Neural cell (in vitro differentiated cells): ENCODE measurements around the gene TCOF1. TPM values are rescaled to one million over a fixed set of nuclear protein-coding genes. Genes with fewer than 3 reads are reported as not detected.

ENCODE experiments used
- H2AFZ ChIP-seq: fragments of 200-600, 300-800 bp; sonication (generic), shearing (Covaris generic); 2 replicates; pipeline ENCODE4 v1.6.0; 2014; ENCODE audit warnings: low read depth, mild to moderate bottlenecking, antibody characterized with exemption, low read length, moderate library complexity
- H3F3A ChIP-seq: fragments of 200-600 bp; shearing (Covaris generic); 2 replicates; pipeline ENCODE4 v1.6.1; 2016; ENCODE audit warnings: mild to moderate bottlenecking, moderate library complexity, mixed read lengths, antibody characterized with exemption, low read length; ENCODE audit not compliant: insufficient read depth, poor library complexity, severe bottlenecking
- H3K27ac ChIP-seq: fragments of 200-600, 300-800 bp; sonication (generic), shearing (Covaris generic); 2 replicates; pipeline ENCODE4 v1.5.1; 2014; ENCODE audit warnings: mild to moderate bottlenecking, low read length, moderate library complexity
- H3K27me3 ChIP-seq: fragments of 300-800, 200-600 bp; sonication (generic), shearing (Covaris generic); 2 replicates; pipeline ENCODE4 v1.6.0; 2014; ENCODE audit warnings: mild to moderate bottlenecking, low read depth, low read length, moderate library complexity; ENCODE audit not compliant: insufficient read depth
- H3K36me3 ChIP-seq: fragments of 300-800, 200-600 bp; sonication (generic), shearing (Covaris generic); 2 replicates; pipeline ENCODE4 v1.5.1; 2014; ENCODE audit warnings: mild to moderate bottlenecking, antibody characterized with exemption, low read length, moderate library complexity; ENCODE audit not compliant: insufficient read depth
- H3K4me2 ChIP-seq: fragments of 300-800, 200-600 bp; sonication (generic), shearing (Covaris generic); 2 replicates; pipeline ENCODE4 v1.6.0; 2014; ENCODE audit warnings: mild to moderate bottlenecking, low read length
- H3K4me3 ChIP-seq: fragments of 300-800, 200-600 bp; sonication (generic), shearing (Covaris generic); 2 replicates; pipeline ENCODE4 v1.5.1; 2014; ENCODE audit warnings: mild to moderate bottlenecking, low read length, moderate library complexity
- H3K79me2 ChIP-seq: fragments of 200-600 bp; shearing (Covaris generic); replicated peaks from 2 replicates; pipeline ENCODE4 v1.6.0; 2014; ENCODE audit warnings: mild to moderate bottlenecking, low read length, moderate library complexity; ENCODE audit not compliant: insufficient read depth
- H3K9ac ChIP-seq: fragments of 300-800, 200-600 bp; sonication (generic), shearing (Covaris generic); 2 replicates; pipeline ENCODE4 v1.6.1; 2016; ENCODE audit warnings: mild to moderate bottlenecking, low read length, mixed read lengths
- H3K9me2 ChIP-seq: fragments of 200-600 bp; shearing (Covaris generic); 2 replicates; pipeline ENCODE4 v1.6.1; 2016; ENCODE audit warnings: mild to moderate bottlenecking, low read length, mixed read lengths; ENCODE audit not compliant: insufficient read depth
- H3K9me3 ChIP-seq: fragments of 200-600, 300-800 bp; sonication (generic), shearing (Covaris generic); 2 replicates; pipeline ENCODE4 v1.6.1; 2016; ENCODE audit warnings: mild to moderate bottlenecking, mixed run types, low read length, moderate library complexity, mixed read lengths
- H4K20me1 ChIP-seq: fragments of 200-600 bp; shearing (Covaris generic); 2 replicates; pipeline ENCODE4 v1.6.1; 2016; ENCODE audit warnings: mild to moderate bottlenecking, mixed run types; ENCODE audit not compliant: insufficient read depth
- EP300 ChIP-seq: fragments of 450-650 bp; conservative IDR thresholded peaks from 2 replicates; pipeline ENCODE4 v1.6.1; 2014; ENCODE audit warnings: antibody characterized with exemption, mild to moderate bottlenecking, moderate library complexity; ENCODE audit not compliant: poor library complexity, severe bottlenecking
- EZH2 ChIP-seq: fragments of 200-600, 300-800 bp; shearing (Covaris generic), sonication (generic); IDR thresholded peaks from 2 replicates; pipeline ENCODE4 v1.6.1; 2014; ENCODE audit warnings: antibody characterized with exemption, low read length, borderline replicate concordance, mild to moderate bottlenecking; ENCODE audit not compliant: insufficient read depth, poor library complexity, severe bottlenecking
- MXI1 ChIP-seq: fragments of 450-650 bp; conservative IDR thresholded peaks from 2 replicates; pipeline ENCODE4 v1.6.1; 2014; ENCODE audit warnings: antibody characterized with exemption, mild to moderate bottlenecking; ENCODE audit not compliant: poor library complexity, severe bottlenecking
- POLR2AphosphoS5 ChIP-seq: IDR thresholded peaks from 2 replicates; pipeline ENCODE4 v1.6.1; 2012
- RAD21 ChIP-seq: fragments of 450-650 bp; conservative IDR thresholded peaks from 2 replicates; pipeline ENCODE4 v1.6.1; 2014; ENCODE audit warnings: antibody characterized with exemption, mild to moderate bottlenecking, moderate library complexity
- SMC3 ChIP-seq: fragments of 450-650 bp; conservative IDR thresholded peaks from 2 replicates; pipeline ENCODE4 v1.6.1; 2014; ENCODE audit warnings: antibody characterized with exemption, mild to moderate bottlenecking, moderate library complexity; ENCODE audit not compliant: poor library complexity
- TAF1 ChIP-seq: IDR thresholded peaks from 2 replicates; pipeline ENCODE4 v1.6.1; 2012; ENCODE audit warnings: low read depth
- polyA plus RNA-seq: library from polyadenylated mRNA; depleted of rRNA; stranded (reverse); fragments of >200 nt; gene quantifications from 2 replicates; pipeline ENCODE4 v1.2.3, GENCODE V29; 2014
- TF ChIP-seq, protein P1 (sequence below): fragments of 450-650 bp; IDR thresholded peaks from 2 replicates; pipeline ENCODE4 v1.5.1; 2014; ENCODE audit warnings: antibody characterized with exemption, mild to moderate bottlenecking, moderate library complexity; ENCODE audit not compliant: poor library complexity, severe bottlenecking
- TF ChIP-seq, protein P2 (sequence below): IDR thresholded peaks from 2 replicates; pipeline ENCODE4 v1.6.1; 2012; ENCODE audit warnings: borderline replicate concordance

Gene TCOF1
- polyA plus RNA-seq, 1 donor from 2014 or later = 6.5 TPM

DNA sequence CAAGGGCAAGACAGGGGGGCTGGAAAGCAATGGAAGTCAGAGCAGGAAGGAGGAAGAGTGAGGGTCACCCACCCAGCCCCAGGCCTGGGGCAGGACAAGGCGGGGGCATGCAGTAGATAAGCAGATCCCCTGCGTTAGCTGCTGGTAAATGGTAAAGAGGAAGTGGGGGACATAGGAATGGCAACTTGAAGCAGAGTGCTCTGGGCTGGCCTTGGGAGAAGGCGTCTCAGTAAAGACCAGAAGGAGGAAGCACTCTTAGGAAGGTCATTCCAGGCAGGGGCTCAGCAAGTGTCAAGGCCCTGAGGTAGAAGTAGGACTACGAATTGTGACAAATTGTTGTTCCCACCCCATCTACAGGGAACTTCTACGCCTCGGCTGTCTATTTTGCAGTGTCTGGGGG lies 15.1 kb downstream of the TCOF1 start:
- no peak for TF ChIP-seq TAF1
- Histone ChIP-seq H3K27ac (no peak overlapping the region), H2AFZ (no peak overlapping the region), H3F3A (no peaks in the 10 kb centered on the region), H3K4me2 (no peak overlapping the region), H3K9me2 (no peaks in the 10 kb centered on the region), H3K27me3 (no peaks in the 10 kb centered on the region), H3K9me3 (no peaks in the 10 kb centered on the region), H3K36me3 (no peaks in the 10 kb centered on the region), H3K4me3 (no peak overlapping the region), H3K9ac (no peak overlapping the region), H3K79me2 (no peaks in the 10 kb centered on the region), H4K20me1 (no peaks in the 10 kb centered on the region)

DNA sequence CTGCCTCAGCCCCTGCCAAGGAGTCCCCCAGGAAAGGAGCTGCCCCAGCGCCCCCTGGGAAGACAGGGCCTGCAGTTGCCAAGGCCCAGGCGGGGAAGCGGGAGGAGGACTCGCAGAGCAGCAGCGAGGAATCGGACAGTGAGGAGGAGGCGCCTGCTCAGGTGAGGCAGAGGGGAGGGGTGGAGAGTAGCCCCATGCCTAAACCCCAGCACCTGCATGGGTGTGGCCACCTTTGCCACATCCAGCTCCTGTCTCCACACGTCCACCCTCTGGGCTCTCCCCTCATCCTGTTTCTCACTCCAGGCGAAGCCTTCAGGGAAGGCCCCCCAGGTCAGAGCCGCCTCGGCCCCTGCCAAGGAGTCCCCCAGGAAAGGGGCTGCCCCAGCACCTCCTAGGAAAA lies 17.2 kb downstream of the TCOF1 start:
- Histone ChIP-seq H3K9ac (no peak overlapping the region), H3K4me2 (no peak overlapping the region), H3K27me3 (no peaks in the 10 kb centered on the region), H4K20me1 (no peaks in the 10 kb centered on the region), H3F3A (no peaks in the 10 kb centered on the region), H3K79me2 (no peaks in the 10 kb centered on the region), H3K9me3 (no peaks in the 10 kb centered on the region), H2AFZ (no peak overlapping the region), H3K4me3 (no peak overlapping the region), H3K36me3 (no peaks in the 10 kb centered on the region), H3K9me2 (no peaks in the 10 kb centered on the region), H3K27ac (no peak overlapping the region)
- TF ChIP-seq, protein P1, sequence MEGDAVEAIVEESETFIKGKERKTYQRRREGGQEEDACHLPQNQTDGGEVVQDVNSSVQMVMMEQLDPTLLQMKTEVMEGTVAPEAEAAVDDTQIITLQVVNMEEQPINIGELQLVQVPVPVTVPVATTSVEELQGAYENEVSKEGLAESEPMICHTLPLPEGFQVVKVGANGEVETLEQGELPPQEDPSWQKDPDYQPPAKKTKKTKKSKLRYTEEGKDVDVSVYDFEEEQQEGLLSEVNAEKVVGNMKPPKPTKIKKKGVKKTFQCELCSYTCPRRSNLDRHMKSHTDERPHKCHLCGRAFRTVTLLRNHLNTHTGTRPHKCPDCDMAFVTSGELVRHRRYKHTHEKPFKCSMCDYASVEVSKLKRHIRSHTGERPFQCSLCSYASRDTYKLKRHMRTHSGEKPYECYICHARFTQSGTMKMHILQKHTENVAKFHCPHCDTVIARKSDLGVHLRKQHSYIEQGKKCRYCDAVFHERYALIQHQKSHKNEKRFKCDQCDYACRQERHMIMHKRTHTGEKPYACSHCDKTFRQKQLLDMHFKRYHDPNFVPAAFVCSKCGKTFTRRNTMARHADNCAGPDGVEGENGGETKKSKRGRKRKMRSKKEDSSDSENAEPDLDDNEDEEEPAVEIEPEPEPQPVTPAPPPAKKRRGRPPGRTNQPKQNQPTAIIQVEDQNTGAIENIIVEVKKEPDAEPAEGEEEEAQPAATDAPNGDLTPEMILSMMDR = no peak
- TF ChIP-seq RAD21 (no peak), EZH2 (no peak), POLR2AphosphoS5 (no peak), TAF1 (no peak), EP300 (no peak), SMC3 (no peak), MXI1 (no peak)
- TF ChIP-seq, protein P2, sequence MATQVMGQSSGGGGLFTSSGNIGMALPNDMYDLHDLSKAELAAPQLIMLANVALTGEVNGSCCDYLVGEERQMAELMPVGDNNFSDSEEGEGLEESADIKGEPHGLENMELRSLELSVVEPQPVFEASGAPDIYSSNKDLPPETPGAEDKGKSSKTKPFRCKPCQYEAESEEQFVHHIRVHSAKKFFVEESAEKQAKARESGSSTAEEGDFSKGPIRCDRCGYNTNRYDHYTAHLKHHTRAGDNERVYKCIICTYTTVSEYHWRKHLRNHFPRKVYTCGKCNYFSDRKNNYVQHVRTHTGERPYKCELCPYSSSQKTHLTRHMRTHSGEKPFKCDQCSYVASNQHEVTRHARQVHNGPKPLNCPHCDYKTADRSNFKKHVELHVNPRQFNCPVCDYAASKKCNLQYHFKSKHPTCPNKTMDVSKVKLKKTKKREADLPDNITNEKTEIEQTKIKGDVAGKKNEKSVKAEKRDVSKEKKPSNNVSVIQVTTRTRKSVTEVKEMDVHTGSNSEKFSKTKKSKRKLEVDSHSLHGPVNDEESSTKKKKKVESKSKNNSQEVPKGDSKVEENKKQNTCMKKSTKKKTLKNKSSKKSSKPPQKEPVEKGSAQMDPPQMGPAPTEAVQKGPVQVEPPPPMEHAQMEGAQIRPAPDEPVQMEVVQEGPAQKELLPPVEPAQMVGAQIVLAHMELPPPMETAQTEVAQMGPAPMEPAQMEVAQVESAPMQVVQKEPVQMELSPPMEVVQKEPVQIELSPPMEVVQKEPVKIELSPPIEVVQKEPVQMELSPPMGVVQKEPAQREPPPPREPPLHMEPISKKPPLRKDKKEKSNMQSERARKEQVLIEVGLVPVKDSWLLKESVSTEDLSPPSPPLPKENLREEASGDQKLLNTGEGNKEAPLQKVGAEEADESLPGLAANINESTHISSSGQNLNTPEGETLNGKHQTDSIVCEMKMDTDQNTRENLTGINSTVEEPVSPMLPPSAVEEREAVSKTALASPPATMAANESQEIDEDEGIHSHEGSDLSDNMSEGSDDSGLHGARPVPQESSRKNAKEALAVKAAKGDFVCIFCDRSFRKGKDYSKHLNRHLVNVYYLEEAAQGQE = no peak
